Transverse colon (tissue), 4 donors: ENCODE measurements around the gene RBM19. TPM values are rescaled to one million over a fixed set of nuclear protein-coding genes. Genes with fewer than 3 reads are reported as not detected.

Experiments
- DNase-seq: peaks from one replicate; pipeline ENCODE4 v3.0.0-alpha.2; 2019
- H3K27ac ChIP-seq, 4 donors: fragments of 200-600 bp; sonication (generic); 2 replicates each; pipeline ENCODE4 v1.5.1; 2016 to 2018; ENCODE audit warnings: inconsistent platforms in 4 of 4
- H3K27me3 ChIP-seq: fragments of 200-600 bp; sonication (generic); 2 replicates; pipeline ENCODE4 v1.5.1; 2017; ENCODE audit warnings: inconsistent platforms
- H3K36me3 ChIP-seq, 4 donors: fragments of 200-600 bp; sonication (generic); 2 replicates each; pipeline ENCODE4 v1.5.1; 2017 to 2019; ENCODE audit warnings: inconsistent platforms in 4 of 4
- H3K4me1 ChIP-seq, 4 donors: fragments of 200-600 bp; sonication (generic); 2 replicates each; pipeline ENCODE4 v1.5.1; 2017 to 2020; ENCODE audit warnings: inconsistent platforms in 4 of 4
- H3K4me3 ChIP-seq, 4 donors: fragments of 200-600 bp; sonication (generic); 1 replicate in 1 of 4; 2 replicates in 3 of 4; pipeline versions ENCODE4 v1.5.1 to v1.6.1; 2017 to 2019; ENCODE audit warnings: inconsistent platforms in 4 of 4
- H3K9me3 ChIP-seq, 2 donors: fragments of 200-600 bp; sonication (generic); 2 replicates each; pipeline ENCODE4 v1.5.1; 2017 to 2019; ENCODE audit warnings: inconsistent platforms in 2 of 2
- CTCF ChIP-seq, 5 experiments: fragments of 200-600 bp in 3 of 5; fragments of 450-650 bp in 2 of 5; sonication (generic) in 3 of 5; IDR thresholded peaks; 1 replicate in 2 of 5; 2 replicates in 3 of 5; pipeline ENCODE4 v1.5.1; 2016 to 2017; ENCODE audit warnings: antibody characterized with exemption in 5 of 5, inconsistent platforms in 3 of 5, mild to moderate bottlenecking in 2 of 5, moderate library complexity in 1 of 5
- EP300 ChIP-seq: sonication (generic); formaldehyde crosslinking; IDR thresholded peaks from one replicate; pipeline ENCODE4 v1.6.1; 2017; ENCODE audit warnings: antibody characterized with exemption, low read depth
- POLR2A ChIP-seq: fragments of 450-650 bp; IDR thresholded peaks from one replicate; pipeline ENCODE4 v1.6.1; 2016; ENCODE audit warnings: antibody characterized with exemption, mild to moderate bottlenecking, moderate library complexity
- POLR2AphosphoS5 ChIP-seq, 3 donors: sonication (generic); formaldehyde crosslinking; IDR thresholded peaks; one replicate each; pipeline ENCODE4 v1.6.1; 2016; ENCODE audit warnings: antibody characterized with exemption in 3 of 3
- WGBS, 2 donors: methylation state at CpG; one replicate each; pipeline ENCODE4 v1.1.5; 2018; ENCODE audit warnings: low coverage in 1 of 2; 5-methylcytosine and 5-hydroxymethylcytosine counted together
- in situ Hi-C, 4 donors: fragments of 200-750 bp; cut with MboI; loops; one replicate each; pipeline versions ENCODE4 v1.15.0 to v1.15.1; 2017; ENCODE audit warnings: low sequenced_read_pairs in 3 of 4, low pct_ligation_motif_present in 1 of 4, low pct_unique_long_range_greater_than_20kb in 1 of 4
- intact Hi-C: fragments of 100-400 bp; cut with DNase I; formaldehyde crosslinking; loops from one replicate; pipeline ENCODE4 v1.15.1; 2023; ENCODE audit warnings: low total_unique reads
- total RNA-seq, 4 donors: library from RNA; depleted of rRNA; stranded (reverse); fragments of >200 nt; gene quantifications; one replicate each; pipeline ENCODE4 v1.1.0, GENCODE V29; 2016

Gene RBM19
- total RNA-seq, 4 donors from 2014 or later: 24.3 to 96.1 (median 28.7) TPM

- 90% methylated on average over 5 of the region's 8 CpGs; no CpG with 5 or more reads in 1 of the 2 donors for WGBS, 2 donors
- Histone ChIP-seq H3K4me3 (no peak overlapping the region), H3K27me3 (no peaks in the 10 kb centered on the region), H3K36me3 (peaks cover 0 to 23% (median 8%) of the 10 kb centered on the region in 4 donors), H3K27ac (no peak overlapping the region), H3K4me1 (no peaks in the 10 kb centered on the region), H3K9me3 (no peaks in the 10 kb centered on the region)
- no peak for DNase-seq
- no peak for TF ChIP-seq EP300
- intact Hi-C loops: no loop called here
- in situ Hi-C loops: no loop called here
Measured at GRCh38 chr12:113946175-113946574, 19.9 kb downstream of the RBM19 start.

GRCh38 chr12:113945174-113946173, 20.7 kb downstream of the RBM19 start:
- TF ChIP-seq POLR2AphosphoS5 (IDR thresholded peaks at IDR 0.05): no peak
- no peak for TF ChIP-seq CTCF (IDR thresholded peaks at IDR 0.05)
- TF ChIP-seq POLR2A: no peak
- TF ChIP-seq EP300: no peak
- DNase-seq: no peak
- Histone ChIP-seq H3K27ac (no peak overlapping the region), H3K4me1 (no peaks in the 10 kb centered on the region), H3K4me3 (no peak overlapping the region), H3K36me3 (peaks cover 0 to 30% (median 9%) of the 10 kb centered on the region in 4 donors), H3K27me3 (no peaks in the 10 kb centered on the region), H3K9me3 (no peaks in the 10 kb centered on the region)
- WGBS, 2 donors: 84 to 91% methylated on average over 5 to 20 of the region's 20 CpGs
- intact Hi-C loops (no loop called here), in situ Hi-C loops (no loop called here)

GRCh38 chr12:113942209-113942608, 23.9 kb downstream of the RBM19 start:
- H3K36me3 ChIP-seq: peaks cover 0 to 47% (median 21%) of the 10 kb centered on the region in 4 donors
- H3K9me3 ChIP-seq: no peaks in the 10 kb centered on the region
- 95 to 100% methylated on average over 3 to 15 of the region's 15 CpGs for WGBS, 2 donors
- intact Hi-C loops (no loop called here), in situ Hi-C loops (no loop called here)
- no peak overlapping the region for H3K27ac ChIP-seq
- TF ChIP-seq POLR2A (no peak), CTCF (IDR thresholded peaks at IDR 0.05) (no peak), POLR2AphosphoS5 (IDR thresholded peaks at IDR 0.05) (no peak), EP300 (no peak)
- H3K4me1 ChIP-seq: no peaks in the 10 kb centered on the region
- H3K4me3 ChIP-seq: no peak overlapping the region
- no peaks in the 10 kb centered on the region for H3K27me3 ChIP-seq
- DNase-seq: no peak

- DNase-seq: no peak
- Histone ChIP-seq H3K4me1 (no peaks in the 10 kb centered on the region), H3K4me3 (no peak overlapping the region), H3K27ac (no peak overlapping the region), H3K27me3 (no peaks in the 10 kb centered on the region), H3K9me3 (no peaks in the 10 kb centered on the region), H3K36me3 (peaks cover 0 to 47% (median 21%) of the 10 kb centered on the region in 4 donors)
- 100% methylated on average over 1 of the region's 1 CpG; no CpG with 5 or more reads in 1 of the 2 donors for WGBS, 2 donors
- in situ Hi-C loops: no loop called here
- intact Hi-C loops: no loop called here
- TF ChIP-seq POLR2A (no peak), POLR2AphosphoS5 (IDR thresholded peaks at IDR 0.05) (no peak), CTCF (IDR thresholded peaks at IDR 0.05) (no peak), EP300 (no peak)
Measured at GRCh38 chr12:113941208-113941486, 25.0 kb downstream of the RBM19 start.
